Aorta (tissue), 5 donors: Measurements from ENCODE around the gene PPP6R3. TPM values are rescaled to one million over a fixed set of nuclear protein-coding genes. Genes with fewer than 3 reads are reported as not detected.
"Not testable (repeated sequence)": the region's sequence is repeated elsewhere in the genome, so short reads cannot be mapped to it uniquely, and the experiment has no call there.

Experiments
- ATAC-seq: fragments of 200-7000 bp; cut with Tn5 transposase; one replicate; pipeline ENCODE4 v1.9.1; 2022; ENCODE audit warnings: moderate library complexity; ENCODE audit not compliant: low FRiP score
- DNase-seq, 2 donors: peaks; one replicate each; pipeline ENCODE4 v3.0.0-alpha.2; 2020
- H3K27ac ChIP-seq, 2 donors: one replicate each; pipeline ENCODE4 v1.5.1; 2013; ENCODE audit warnings: low read length in 2 of 2, mild to moderate bottlenecking in 2 of 2, moderate library complexity in 2 of 2, control low read depth in 1 of 2, inconsistent platforms in 1 of 2, low read depth in 1 of 2
- H3K27me3 ChIP-seq, 2 donors: one replicate each; pipeline ENCODE4 v1.6.1; 2013; ENCODE audit warnings: control low read depth in 1 of 2, low read length in 1 of 2, mild to moderate bottlenecking in 1 of 2, moderate library complexity in 1 of 2; ENCODE audit not compliant: insufficient read depth in 2 of 2, control insufficient read depth in 1 of 2
- H3K36me3 ChIP-seq, 2 donors: one replicate each; pipeline ENCODE4 v1.6.1; 2013; ENCODE audit warnings: control low read depth in 1 of 2, low read length in 1 of 2, mild to moderate bottlenecking in 1 of 2; ENCODE audit not compliant: insufficient read depth in 2 of 2, control insufficient read depth in 1 of 2
- H3K4me1 ChIP-seq, 2 donors: one replicate each; pipeline ENCODE4 v1.6.1; 2013; ENCODE audit warnings: low read length in 2 of 2, control low read depth in 1 of 2, mild to moderate bottlenecking in 1 of 2, moderate library complexity in 1 of 2; ENCODE audit not compliant: insufficient read depth in 2 of 2, control insufficient read depth in 1 of 2
- H3K4me3 ChIP-seq, 2 donors: one replicate each; pipeline ENCODE4 v1.5.1; 2013; ENCODE audit warnings: low read length in 2 of 2, control low read depth in 1 of 2, mild to moderate bottlenecking in 1 of 2
- H3K9me3 ChIP-seq: one replicate; pipeline ENCODE4 v1.6.1; 2013; ENCODE audit warnings: mild to moderate bottlenecking, low read length; ENCODE audit not compliant: control insufficient read depth
- WGBS, 2 donors: extraction: QIAGEN DNeasy Blood & Tissue Kit; methylation state at CpG; one replicate each; pipeline ENCODE4 v1.1.7; 2013; 5-methylcytosine and 5-hydroxymethylcytosine counted together
- intact Hi-C, 2 donors: fragments of 100-400 bp; cut with DNase I; formaldehyde crosslinking; loops; one replicate each; pipeline versions ENCODE4 v1.14.2 to v1.15.0; 2022
- polyA plus RNA-seq, 2 donors: library from polyadenylated mRNA; stranded (reverse); fragments of 200-250 nt; gene quantifications; one replicate each; pipeline ENCODE4 v1.2.3, GENCODE V29; 2013
- total RNA-seq, 2 donors: library from RNA; stranded (reverse); fragmentation: NEBNext Ultra II Directional; extraction: Animal tissue kit (Norgen Biotek cat#: 25700); gene quantifications; one replicate each; pipeline ENCODE4 v1.2.1, GENCODE V29; 2021
- donor health status: healthy with polysubstance abuse.
- donor health status: Bipolar disorder and iron deficiency.
- donor health status: DM: no; HTN: no; CAD: no.
- donor health status: DM: no; HTN: no; CAD: no.
- donor health status: DM: yes; HTN: yes; CAD: no.

PPP6R3 gene
- total and polyA plus RNA-seq, 4 donors = 18.8 to 109 (median 65.4) TPM

GRCh38 chr11:68457898-68458249 lies 2.7 kb upstream of the PPP6R3 start:
- Histone ChIP-seq H3K9me3 (no peaks in the 10 kb centered on the region), H3K27ac (no peak overlapping the region), H3K27me3 (no peaks in the 10 kb centered on the region), H3K4me3 (no peak overlapping the region), H3K36me3 (no peaks in the 10 kb centered on the region), H3K4me1 (no peaks in the 10 kb centered on the region)
- DNase-seq (peak; percentile 42 to 68), ATAC-seq (no peak)
- 83 to 85% methylated on average over 7 of the region's 7 CpGs for WGBS, 2 donors
- intact Hi-C loops = no loop called here

- intact Hi-C loops, ATAC-seq, H3K27ac ChIP-seq, DNase-seq, H3K9me3 ChIP-seq, H3K4me1 ChIP-seq, H3K36me3 ChIP-seq, H3K27me3 ChIP-seq, H3K4me3 ChIP-seq: not testable (repeated sequence)
- 79 to 83% methylated on average over 6 of the region's 6 CpGs for WGBS, 2 donors
Observed at GRCh38 chr11:68458340-68458739, 2.2 kb upstream of the PPP6R3 start.

DNA sequence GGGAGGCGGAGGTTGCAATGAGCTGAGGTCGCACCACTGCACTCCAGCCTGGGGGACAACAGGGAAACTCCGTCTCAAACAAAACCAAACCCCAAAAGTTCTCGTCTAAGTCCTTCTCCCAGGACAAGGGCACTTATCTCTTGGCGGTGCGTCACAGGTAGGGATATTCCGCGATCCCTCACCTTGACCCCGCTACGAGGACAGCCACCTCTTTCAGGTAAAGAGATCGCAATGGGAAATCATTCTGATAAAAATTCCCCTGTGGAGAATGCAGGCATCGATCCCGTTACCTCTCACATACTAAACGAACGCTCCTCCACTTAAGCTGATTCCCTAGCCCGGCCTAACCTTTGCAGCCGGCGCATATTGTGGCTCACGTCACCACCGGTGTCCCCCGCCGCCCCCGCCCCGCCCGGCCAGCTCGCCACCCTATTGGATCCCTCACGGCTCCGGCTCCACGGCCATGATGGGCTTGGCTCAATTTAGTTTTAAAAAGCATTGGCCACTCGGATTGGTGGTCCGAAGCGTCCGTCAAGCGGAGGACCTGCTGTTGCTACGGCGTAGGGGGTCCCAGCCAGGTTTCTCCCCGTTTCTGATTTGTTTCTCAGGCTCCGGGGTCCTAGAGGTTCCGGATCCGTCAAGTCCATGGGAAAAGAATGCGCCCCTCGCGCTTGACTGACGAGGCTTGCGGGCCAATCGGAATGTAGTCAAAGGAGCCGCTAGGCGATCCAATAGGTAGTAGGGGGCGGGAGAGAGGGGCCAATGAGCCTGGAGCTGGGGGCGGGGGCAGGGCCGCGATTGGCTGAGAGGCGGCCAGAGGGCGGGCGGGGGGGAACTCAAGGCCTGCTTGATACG lies 439 bp upstream of the PPP6R3 start:
- peak overlapping the region; percentile 77 to 99 for H3K27ac ChIP-seq
- peaks cover 0 to under 1% of the 10 kb centered on the region in 2 donors for H3K4me1 ChIP-seq
- DNase-seq (peak; percentile 98), ATAC-seq (peak; percentile 97)
- 4% methylated on average over 51 to 56 of the region's 56 CpGs for WGBS, 2 donors
- peak overlapping the region; percentile 98 to 99 for H3K4me3 ChIP-seq
- no peaks in the 10 kb centered on the region for H3K36me3 ChIP-seq
- no peaks in the 10 kb centered on the region for H3K27me3 ChIP-seq
- intact Hi-C loops = loop anchor here (5.0 to 10.0 kb wide), 3 partner anchors 42 to 115 kb away; no protein-coding TSS in a partner anchor
- H3K9me3 ChIP-seq = no peaks in the 10 kb centered on the region

- ATAC-seq (no peak), DNase-seq (peak in 1 of 2 donors; percentile 49)
- 1% methylated on average over 12 of the region's 12 CpGs for WGBS, 2 donors
- Histone ChIP-seq H3K27me3 (no peaks in the 10 kb centered on the region), H3K4me3 (peak overlapping the region; percentile 98 to 99), H3K27ac (no peak overlapping the region), H3K9me3 (no peaks in the 10 kb centered on the region), H3K4me1 (peaks cover 0 to 3% of the 10 kb centered on the region in 2 donors), H3K36me3 (no peaks in the 10 kb centered on the region)
- intact Hi-C loops = loop anchor here (5.0 to 10.0 kb wide), 3 partner anchors 41 to 113 kb away; no protein-coding TSS in a partner anchor
Observed at GRCh38 chr11:68461575-68461917, 994 bp downstream of the PPP6R3 start.

GRCh38 chr11:68463714-68464113 lies 3.2 kb downstream of the PPP6R3 start:
- Histone ChIP-seq H3K27ac (no peak overlapping the region), H3K4me1 (peaks cover 0 to 3% of the 10 kb centered on the region in 2 donors), H3K27me3 (no peaks in the 10 kb centered on the region), H3K4me3 (no peak overlapping the region), H3K36me3 (no peaks in the 10 kb centered on the region), H3K9me3 (no peaks in the 10 kb centered on the region)
- ATAC-seq = no peak
- 76 to 81% methylated on average over 1 of the region's 1 CpG for WGBS, 2 donors
- intact Hi-C loops = loop anchor here (5.0 to 10.0 kb wide), 3 partner anchors 39 to 111 kb away; no protein-coding TSS in a partner anchor
- no peak for DNase-seq

DNA sequence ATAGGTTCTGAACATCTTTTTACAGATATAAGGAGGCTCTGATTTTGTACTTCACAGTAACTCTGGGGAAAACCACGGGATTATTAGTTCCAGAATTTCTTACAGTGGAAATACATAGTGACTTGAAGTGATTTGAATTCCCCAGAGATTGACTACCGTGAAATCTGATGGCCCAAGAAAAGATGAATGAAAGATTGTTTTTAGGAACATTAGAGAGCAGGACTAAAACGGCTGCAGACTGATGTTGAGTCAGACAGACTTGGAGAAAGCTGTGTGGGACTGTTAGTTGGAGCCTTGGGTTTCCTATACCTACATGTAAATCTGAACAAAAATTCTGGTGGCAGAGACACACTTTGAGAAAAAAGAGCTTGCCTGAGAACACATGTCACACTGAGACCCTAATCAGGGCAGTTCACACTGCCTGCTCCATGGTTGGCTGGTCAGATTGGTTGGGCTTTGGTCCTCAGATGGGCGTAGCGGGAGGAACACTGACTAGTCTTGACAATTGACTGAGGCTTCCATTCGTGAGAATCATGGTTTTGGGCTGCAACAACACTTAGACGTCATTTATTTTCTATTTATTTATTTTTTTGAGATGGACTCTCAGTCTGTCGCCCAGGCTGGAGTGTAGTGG lies 6.8 kb downstream of the PPP6R3 start:
- Histone ChIP-seq H3K9me3 (no peaks in the 10 kb centered on the region), H3K27me3 (no peaks in the 10 kb centered on the region), H3K36me3 (no peaks in the 10 kb centered on the region), H3K4me3 (no peak overlapping the region), H3K4me1 (peaks cover 10 to 11% of the 10 kb centered on the region in 2 donors), H3K27ac (no peak overlapping the region)
- intact Hi-C loops = loop anchor here in 1 of 2 donors (10.0 kb wide), 1 partner anchor 107 kb away; no protein-coding TSS in a partner anchor
- ATAC-seq (no peak), DNase-seq (no peak)
- WGBS, 2 donors = 50 to 55% methylated on average over 8 of the region's 8 CpGs

GRCh38 chr11:68468217-68468828 lies 7.8 kb downstream of the PPP6R3 start:
- Histone ChIP-seq H3K9me3 (no peaks in the 10 kb centered on the region), H3K27me3 (no peaks in the 10 kb centered on the region), H3K36me3 (no peaks in the 10 kb centered on the region), H3K4me3 (no peak overlapping the region), H3K27ac (no peak overlapping the region), H3K4me1 (peaks cover 10 to 11% of the 10 kb centered on the region in 2 donors)
- ATAC-seq = no peak
- intact Hi-C loops = loop anchor here in 1 of 2 donors (10.0 kb wide), 1 partner anchor 106 kb away; no protein-coding TSS in a partner anchor
- WGBS, 2 donors = 44 to 50% methylated on average over 3 of the region's 3 CpGs
- no peak for DNase-seq

GRCh38 chr11:68469122-68469521 lies 8.6 kb downstream of the PPP6R3 start:
- Histone ChIP-seq H3K9me3 (no peaks in the 10 kb centered on the region), H3K4me1 (peaks cover 10 to 11% of the 10 kb centered on the region in 2 donors), H3K4me3 (no peak overlapping the region), H3K36me3 (no peaks in the 10 kb centered on the region), H3K27ac (no peak overlapping the region), H3K27me3 (no peaks in the 10 kb centered on the region)
- WGBS, 2 donors = 2 to 6% methylated on average over 2 of the region's 2 CpGs
- ATAC-seq = no peak
- DNase-seq = no peak
- intact Hi-C loops = loop anchor here in 1 of 2 donors (10.0 kb wide), 1 partner anchor 106 kb away; no protein-coding TSS in a partner anchor
